ENCODE results near the gene ASB6. TPM values are rescaled to one million over a fixed set of nuclear protein-coding genes. Genes with fewer than 3 reads are reported as not detected.

Gene ASB6
- total and polyA plus RNA-seq, 2 donors (not counting 1 experiment from before 2014, with no cell fraction given), result 27.7 to 27.9 TPM

DNA sequence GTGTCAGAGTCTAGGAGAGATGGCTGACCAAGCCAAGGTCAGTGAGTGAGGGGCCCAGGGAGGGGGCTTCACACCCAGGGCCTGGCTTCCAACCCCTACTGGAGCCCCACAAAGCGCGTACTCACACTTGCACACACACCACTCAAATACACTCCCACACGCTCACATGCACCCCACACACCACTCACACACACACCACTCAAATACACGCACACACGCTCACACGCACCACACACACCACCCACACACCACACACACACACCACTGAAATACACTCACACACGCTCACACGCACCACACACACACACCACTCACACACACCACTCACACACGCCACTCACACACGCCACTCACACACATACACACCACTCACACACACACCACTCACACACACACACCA lies 5.7 kb upstream of the ASB6 start:
- Histone ChIP-seq H2AFZ (ENCODE audit: insufficient read depth, low read depth, low read length, poor library complexity, severe bottlenecking) (no peak overlapping the region), H3K9me3 (ENCODE audit: control extremely low read depth in 1 of 3, control insufficient read depth in 2 of 3, insufficient read depth in 1 of 3, low read length in 2 of 3) (peaks cover 0 to 5% (median 0%) of the 10 kb centered on the region in 3 donors), H3K79me2 (ENCODE audit: control insufficient read depth, insufficient read depth, low read length) (no peaks in the 10 kb centered on the region), H3K27ac (ENCODE audit: low read length in 2 of 2) (no peak overlapping the region), H3K27me3 (replicated peaks in 1 of 4; ENCODE audit: control extremely low read depth in 1 of 4, control insufficient read depth in 3 of 4, insufficient read depth in 4 of 4, low read length in 3 of 4) (no peaks in the 10 kb centered on the region), H4K20me1 (ENCODE audit: control insufficient read depth, insufficient read depth, low read length, poor library complexity, severe bottlenecking) (no peaks in the 10 kb centered on the region), H3K9ac (ENCODE audit: low read length) (no peak overlapping the region), H3K36me3 (replicated peaks in 1 of 2; ENCODE audit: control extremely low read depth in 1 of 2, control insufficient read depth in 1 of 2, extremely low read depth in 1 of 2, insufficient read depth in 2 of 2, low read length in 1 of 2) (no peaks in the 10 kb centered on the region), H3K4me1 (ENCODE audit: control insufficient read depth in 2 of 2, insufficient read depth in 2 of 2, low read length in 2 of 2) (no peaks in the 10 kb centered on the region), H3K4me2 (replicated peaks; ENCODE audit: low read depth, low read length, poor library complexity, severe bottlenecking) (no peak overlapping the region), H3K4me3 (ENCODE audit: control extremely low read depth in 1 of 5, extremely low read depth in 1 of 5, insufficient read depth in 1 of 5, low read depth in 2 of 5, low read length in 4 of 5) (no peak overlapping the region)
- ChIA-PET CTCF (no interaction called here), POLR2A (no interaction called here)
- ATAC-seq (ENCODE audit: low read depth), result no peak
- H3K27ac Mint-ChIP-seq, result no peak overlapping the region
- no peaks in the 10 kb centered on the region for H3K4me1 Mint-ChIP-seq
- DNase-seq, result no peak
- 98% methylated on average over 7 of the region's 10 CpGs for WGBS (ENCODE audit: insufficient coverage)
- no peak overlapping the region for H3K4me3 Mint-ChIP-seq
- no peak for TF ChIP-seq EZH2 (IDR thresholded peaks at IDR 0.05; ENCODE audit: borderline replicate concordance, insufficient read depth, low read depth, low read length, poor library complexity, severe bottlenecking)
- TF ChIP-seq, protein P1, sequence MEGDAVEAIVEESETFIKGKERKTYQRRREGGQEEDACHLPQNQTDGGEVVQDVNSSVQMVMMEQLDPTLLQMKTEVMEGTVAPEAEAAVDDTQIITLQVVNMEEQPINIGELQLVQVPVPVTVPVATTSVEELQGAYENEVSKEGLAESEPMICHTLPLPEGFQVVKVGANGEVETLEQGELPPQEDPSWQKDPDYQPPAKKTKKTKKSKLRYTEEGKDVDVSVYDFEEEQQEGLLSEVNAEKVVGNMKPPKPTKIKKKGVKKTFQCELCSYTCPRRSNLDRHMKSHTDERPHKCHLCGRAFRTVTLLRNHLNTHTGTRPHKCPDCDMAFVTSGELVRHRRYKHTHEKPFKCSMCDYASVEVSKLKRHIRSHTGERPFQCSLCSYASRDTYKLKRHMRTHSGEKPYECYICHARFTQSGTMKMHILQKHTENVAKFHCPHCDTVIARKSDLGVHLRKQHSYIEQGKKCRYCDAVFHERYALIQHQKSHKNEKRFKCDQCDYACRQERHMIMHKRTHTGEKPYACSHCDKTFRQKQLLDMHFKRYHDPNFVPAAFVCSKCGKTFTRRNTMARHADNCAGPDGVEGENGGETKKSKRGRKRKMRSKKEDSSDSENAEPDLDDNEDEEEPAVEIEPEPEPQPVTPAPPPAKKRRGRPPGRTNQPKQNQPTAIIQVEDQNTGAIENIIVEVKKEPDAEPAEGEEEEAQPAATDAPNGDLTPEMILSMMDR (IDR thresholded peaks at IDR 0.05), result no peak
- H3K27me3 Mint-ChIP-seq, result peaks cover 11% of the 10 kb centered on the region
- no peaks in the 10 kb centered on the region for H3K9me3 Mint-ChIP-seq (ENCODE audit: insufficient read depth)
- intact Hi-C loops (cut with micrococcal nuclease), result no loop called here

DNA sequence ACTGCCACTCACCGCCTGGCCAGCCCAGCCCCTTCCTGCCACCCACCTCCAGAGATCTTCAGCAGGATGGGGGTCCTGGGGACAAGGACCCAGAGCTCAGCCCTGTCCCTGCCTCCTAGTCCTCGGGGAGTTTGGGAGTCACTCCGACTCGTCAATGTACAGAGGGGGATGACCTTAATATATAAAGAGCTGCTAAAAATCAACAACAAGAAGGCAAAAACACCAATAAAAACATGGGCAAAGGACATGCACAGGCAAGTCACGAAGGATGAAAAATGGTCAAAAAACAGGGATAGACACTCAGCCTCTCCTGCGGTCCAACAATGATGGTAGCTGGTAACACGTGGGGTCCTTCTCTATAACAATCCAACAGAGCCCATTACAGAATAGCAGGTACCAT lies 4.7 kb upstream of the ASB6 start:
- TF ChIP-seq EZH2 (IDR thresholded peaks at IDR 0.05; ENCODE audit: borderline replicate concordance, insufficient read depth, low read depth, low read length, poor library complexity, severe bottlenecking), result no peak
- TF ChIP-seq, protein P1 (IDR thresholded peaks at IDR 0.05), result no peak
- Mint-ChIP-seq H3K27me3 (peaks cover 11% of the 10 kb centered on the region), H3K27ac (no peak overlapping the region), H3K9me3 (ENCODE audit: insufficient read depth) (no peaks in the 10 kb centered on the region), H3K4me3 (no peak overlapping the region), H3K4me1 (peaks cover 4% of the 10 kb centered on the region)
- Histone ChIP-seq H3K36me3 (replicated peaks in 1 of 2; ENCODE audit: control extremely low read depth in 1 of 2, control insufficient read depth in 1 of 2, extremely low read depth in 1 of 2, insufficient read depth in 2 of 2, low read length in 1 of 2) (no peaks in the 10 kb centered on the region), H3K4me2 (replicated peaks; ENCODE audit: low read depth, low read length, poor library complexity, severe bottlenecking) (no peak overlapping the region), H3K27ac (ENCODE audit: low read length in 2 of 2) (no peak overlapping the region), H3K27me3 (replicated peaks in 1 of 4; ENCODE audit: control extremely low read depth in 1 of 4, control insufficient read depth in 3 of 4, insufficient read depth in 4 of 4, low read length in 3 of 4) (no peaks in the 10 kb centered on the region), H2AFZ (ENCODE audit: insufficient read depth, low read depth, low read length, poor library complexity, severe bottlenecking) (no peak overlapping the region), H3K9me3 (ENCODE audit: control extremely low read depth in 1 of 3, control insufficient read depth in 2 of 3, insufficient read depth in 1 of 3, low read length in 2 of 3) (peaks cover 0 to 5% (median 0%) of the 10 kb centered on the region in 3 donors), H3K4me3 (ENCODE audit: control extremely low read depth in 1 of 5, extremely low read depth in 1 of 5, insufficient read depth in 1 of 5, low read depth in 2 of 5, low read length in 4 of 5) (no peak overlapping the region), H3K79me2 (ENCODE audit: control insufficient read depth, insufficient read depth, low read length) (peaks cover 4% of the 10 kb centered on the region), H3K4me1 (ENCODE audit: control insufficient read depth in 2 of 2, insufficient read depth in 2 of 2, low read length in 2 of 2) (peaks cover 0 to 3% of the 10 kb centered on the region in 2 donors), H3K9ac (ENCODE audit: low read length) (no peak overlapping the region), H4K20me1 (ENCODE audit: control insufficient read depth, insufficient read depth, low read length, poor library complexity, severe bottlenecking) (peaks cover 3% of the 10 kb centered on the region)
- CTCF ChIA-PET, result no interaction called here
- DNase-seq, result no peak
- intact Hi-C loops (cut with micrococcal nuclease), result no loop called here
- POLR2A ChIA-PET, result no interaction called here
- WGBS (ENCODE audit: insufficient coverage), result 95% methylated on average over 4 of the region's 7 CpGs
- no peak for ATAC-seq (ENCODE audit: low read depth)
